IPS-15b (cell line): Measurements from ENCODE around the gene KIF3C.
"Not testable (repeated sequence)": the region's sequence is repeated elsewhere in the genome, so short reads cannot be mapped to it uniquely, and the experiment has no call there.

Experiments
- H3K27me3 ChIP-seq: one replicate; pipeline ENCODE4 v1.6.1; 2013; ENCODE audit warnings: low read length; ENCODE audit not compliant: control insufficient read depth, insufficient read depth
- H3K36me3 ChIP-seq: one replicate; pipeline ENCODE4 v1.6.1; 2013; ENCODE audit warnings: low read length; ENCODE audit not compliant: control insufficient read depth, insufficient read depth
- H3K4me1 ChIP-seq: one replicate; pipeline ENCODE4 v1.6.1; 2013; ENCODE audit warnings: mild to moderate bottlenecking, low read length; ENCODE audit not compliant: control insufficient read depth, insufficient read depth
- H3K4me3 ChIP-seq: one replicate; pipeline ENCODE4 v1.5.1; 2013; ENCODE audit warnings: low read depth, low read length
- H3K9ac ChIP-seq: one replicate; pipeline ENCODE4 v1.6.1; 2013; ENCODE audit warnings: low read depth, mild to moderate bottlenecking, low read length
- H3K9me3 ChIP-seq: one replicate; pipeline ENCODE4 v1.6.1; 2013; ENCODE audit warnings: mild to moderate bottlenecking, low read length; ENCODE audit not compliant: control insufficient read depth, insufficient read depth

The KIF3C gene

DNA sequence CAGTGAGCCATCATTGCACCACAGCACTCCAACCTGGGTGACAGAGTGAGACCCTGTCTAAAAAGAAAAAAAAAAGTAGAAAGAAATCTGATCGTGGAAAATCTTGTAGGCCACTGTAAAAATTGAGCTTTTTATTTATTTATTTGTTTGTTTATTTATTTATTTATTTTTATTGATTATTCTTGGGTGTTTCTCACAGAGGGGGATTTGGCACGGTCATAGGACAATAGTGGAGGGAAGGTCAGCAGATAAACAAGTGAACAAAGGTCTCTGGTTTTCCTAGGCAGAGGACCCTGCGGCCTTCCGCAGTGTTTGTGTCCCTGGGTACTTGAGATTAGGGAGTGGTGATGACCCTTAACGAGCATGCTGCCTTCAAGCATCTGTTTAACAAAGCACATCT, 72.7 kb downstream of the KIF3C start:
- not testable (repeated sequence) for H3K27me3 ChIP-seq, H3K36me3 ChIP-seq, H3K4me1 ChIP-seq, H3K4me3 ChIP-seq, H3K9ac ChIP-seq, H3K9me3 ChIP-seq

DNA sequence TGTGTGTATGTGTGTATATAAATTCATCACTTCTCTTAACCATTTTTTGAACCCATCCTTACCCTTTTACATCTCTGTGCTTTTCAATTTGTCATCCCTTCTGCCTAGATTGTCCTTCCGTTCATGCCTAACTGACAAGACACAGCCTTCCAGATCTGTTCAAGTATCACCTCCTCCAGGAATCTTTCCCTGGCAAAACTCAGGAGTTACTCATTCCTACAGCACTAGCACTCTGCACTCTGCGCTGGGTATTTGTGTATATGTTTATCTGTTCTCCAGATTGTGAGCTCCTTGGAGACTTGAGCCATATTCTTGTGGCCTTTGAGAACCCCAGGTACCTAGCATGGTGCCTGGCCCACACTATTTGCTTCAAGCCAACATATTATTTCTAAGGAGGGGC, 77.2 kb downstream of the KIF3C start:
- Histone ChIP-seq H3K9me3 (no peaks in the 10 kb centered on the region), H3K4me1 (no peaks in the 10 kb centered on the region), H3K27me3 (no peaks in the 10 kb centered on the region), H3K4me3 (no peak overlapping the region), H3K36me3 (no peaks in the 10 kb centered on the region), H3K9ac (no peak overlapping the region)

DNA sequence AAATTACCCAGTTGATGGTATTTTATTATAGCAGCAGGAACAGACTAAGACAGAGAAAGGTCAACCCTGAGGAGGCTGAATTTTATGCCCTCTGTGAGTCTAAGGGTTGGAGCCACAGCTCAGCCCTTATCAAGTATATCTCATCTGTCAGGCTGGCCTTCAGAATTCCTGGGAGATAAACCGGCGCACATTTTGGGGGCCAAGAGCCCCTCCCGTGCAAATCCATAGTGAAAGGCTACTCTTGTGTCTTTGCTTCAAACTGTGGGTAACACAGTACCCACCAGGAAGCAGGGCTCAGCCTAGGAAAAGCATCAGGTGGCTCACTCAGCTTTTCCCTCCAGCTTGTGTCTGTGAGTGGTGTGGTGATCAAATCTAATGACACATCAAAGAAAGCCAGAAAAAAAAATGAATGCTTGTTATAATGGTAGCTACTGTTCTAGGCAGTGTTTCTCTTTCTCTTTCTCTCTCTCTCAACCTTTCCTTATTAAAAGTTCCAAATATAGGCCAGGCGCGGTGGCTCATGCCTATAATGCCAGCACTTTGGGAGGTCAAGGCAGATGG, 79.0 kb downstream of the KIF3C start:
- no peak overlapping the region for H3K4me3 ChIP-seq
- H3K27me3 ChIP-seq = no peaks in the 10 kb centered on the region
- H3K36me3 ChIP-seq = no peaks in the 10 kb centered on the region
- no peaks in the 10 kb centered on the region for H3K4me1 ChIP-seq
- H3K9ac ChIP-seq = no peak overlapping the region
- no peaks in the 10 kb centered on the region for H3K9me3 ChIP-seq

DNA sequence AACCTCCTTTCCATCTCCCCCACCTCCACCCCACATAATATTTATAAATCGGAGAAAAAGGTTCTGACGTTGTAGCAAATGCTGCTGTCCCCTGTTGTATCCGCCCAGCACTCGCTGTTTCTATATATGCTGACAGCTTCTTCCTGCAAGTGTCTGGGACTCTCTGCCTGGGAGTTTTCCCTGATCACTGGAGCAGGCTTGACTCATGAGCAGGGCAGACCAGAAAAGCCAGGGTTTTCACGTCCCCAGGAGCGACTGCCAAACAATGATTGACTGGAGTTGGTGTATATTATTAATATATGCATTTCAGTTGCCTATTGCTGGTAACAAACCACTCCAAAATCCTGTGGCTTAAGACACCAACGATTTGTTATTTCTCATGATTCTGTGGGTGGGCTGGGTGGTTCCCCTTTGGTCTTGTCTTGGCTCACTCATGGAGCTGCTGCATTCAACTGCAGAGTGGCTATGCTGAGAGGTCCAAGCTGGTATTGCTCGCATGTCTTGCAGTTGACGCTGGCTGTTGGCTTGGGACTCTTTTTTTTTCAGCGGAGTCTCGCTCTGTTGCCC, 82.8 kb downstream of the KIF3C start:
- Histone ChIP-seq H3K9me3 (no peaks in the 10 kb centered on the region), H3K9ac (no peak overlapping the region), H3K36me3 (no peaks in the 10 kb centered on the region), H3K27me3 (no peaks in the 10 kb centered on the region), H3K4me3 (no peak overlapping the region), H3K4me1 (peaks cover 4% of the 10 kb centered on the region)

DNA sequence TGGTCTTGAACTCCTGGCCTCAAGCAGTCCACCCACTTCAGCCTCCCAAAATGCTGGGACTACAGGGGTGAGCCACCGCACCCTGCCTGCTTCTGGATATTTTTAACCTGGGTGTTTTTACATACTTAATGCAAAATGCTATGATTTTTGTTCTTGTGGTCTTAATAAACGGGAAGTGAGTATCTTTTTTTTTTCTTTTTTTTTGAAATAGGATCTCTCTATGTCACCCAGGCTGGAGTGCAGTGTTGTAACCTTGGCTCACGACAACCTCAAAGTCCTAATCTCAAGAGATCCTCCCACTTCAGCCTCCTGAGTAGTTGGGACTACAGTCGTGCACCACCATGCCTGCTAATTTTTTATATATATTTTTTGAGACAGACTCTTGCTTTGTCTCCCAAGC, 84.8 kb downstream of the KIF3C start:
- Histone ChIP-seq H3K36me3 (no peaks in the 10 kb centered on the region), H3K9me3 (no peaks in the 10 kb centered on the region), H3K4me3 (no peak overlapping the region), H3K27me3 (no peaks in the 10 kb centered on the region), H3K9ac (no peak overlapping the region), H3K4me1 (peaks cover 4% of the 10 kb centered on the region)

DNA sequence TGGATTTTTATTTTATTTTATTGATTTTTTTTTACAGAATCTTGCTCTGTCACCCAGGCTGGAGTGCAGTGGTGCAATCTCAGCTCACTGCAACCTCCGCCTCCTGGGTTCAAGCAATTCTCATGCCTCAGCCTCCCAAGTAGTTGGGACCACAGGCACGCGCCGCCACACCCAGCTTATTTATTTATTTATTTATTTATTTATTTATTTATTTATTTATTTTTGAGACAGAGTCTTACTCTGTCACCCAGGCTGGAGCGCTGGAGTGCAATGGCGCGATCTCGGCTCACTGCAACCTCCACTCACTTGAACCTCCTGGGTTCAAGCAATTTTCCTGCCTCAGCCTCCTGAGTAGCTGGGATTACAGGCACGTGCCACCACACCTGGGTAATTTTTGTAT, 86.0 kb downstream of the KIF3C start:
- H3K4me3 ChIP-seq, H3K27me3 ChIP-seq, H3K9me3 ChIP-seq, H3K36me3 ChIP-seq, H3K9ac ChIP-seq, H3K4me1 ChIP-seq: not testable (repeated sequence)

DNA sequence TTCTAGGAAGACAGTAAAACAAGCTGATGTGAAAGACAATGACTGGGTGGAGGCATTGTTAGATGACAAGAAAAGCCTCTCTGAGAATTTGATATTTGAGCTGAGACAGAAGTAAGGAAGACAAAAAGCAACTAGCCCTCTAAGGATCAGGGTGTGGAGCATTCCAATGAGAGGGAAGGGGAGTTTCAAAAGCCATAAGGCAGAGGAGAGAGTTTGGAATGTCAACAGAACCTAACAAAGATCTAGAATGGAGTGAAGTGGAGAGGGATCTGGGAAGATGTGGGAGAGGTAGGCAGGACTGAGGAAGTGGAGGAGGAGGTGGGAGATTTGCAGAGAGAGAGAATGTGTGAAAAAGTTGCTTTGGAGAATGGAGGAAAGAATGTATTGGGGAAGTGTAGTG, 86.7 kb downstream of the KIF3C start:
- H3K9me3 ChIP-seq = no peaks in the 10 kb centered on the region
- H3K27me3 ChIP-seq = no peaks in the 10 kb centered on the region
- peaks cover 4% of the 10 kb centered on the region for H3K4me1 ChIP-seq
- no peaks in the 10 kb centered on the region for H3K36me3 ChIP-seq
- H3K9ac ChIP-seq = no peak overlapping the region
- no peak overlapping the region for H3K4me3 ChIP-seq

DNA sequence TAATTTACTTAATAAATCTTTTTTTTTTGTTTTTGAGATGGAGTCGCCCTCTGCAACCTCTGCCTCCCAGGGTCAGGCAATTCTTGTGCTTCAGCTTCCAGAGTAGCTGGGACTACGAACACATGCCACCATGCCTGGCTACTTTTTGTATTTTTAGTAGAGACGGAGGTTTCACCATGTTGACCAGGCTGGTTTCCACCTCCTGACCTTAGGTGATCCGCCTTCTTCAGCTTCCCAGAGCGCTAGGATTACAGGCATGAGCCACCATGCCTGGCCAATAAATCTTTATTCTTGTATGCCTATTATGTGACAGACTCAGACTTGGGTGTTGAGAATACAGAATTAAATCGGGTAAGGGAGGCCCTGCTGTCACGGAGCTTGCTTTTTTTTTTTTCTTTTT, 87.3 kb downstream of the KIF3C start:
- no peaks in the 10 kb centered on the region for H3K27me3 ChIP-seq
- H3K36me3 ChIP-seq = no peaks in the 10 kb centered on the region
- no peak overlapping the region for H3K4me3 ChIP-seq
- peaks cover 4% of the 10 kb centered on the region for H3K4me1 ChIP-seq
- H3K9me3 ChIP-seq = no peaks in the 10 kb centered on the region
- H3K9ac ChIP-seq = no peak overlapping the region

DNA sequence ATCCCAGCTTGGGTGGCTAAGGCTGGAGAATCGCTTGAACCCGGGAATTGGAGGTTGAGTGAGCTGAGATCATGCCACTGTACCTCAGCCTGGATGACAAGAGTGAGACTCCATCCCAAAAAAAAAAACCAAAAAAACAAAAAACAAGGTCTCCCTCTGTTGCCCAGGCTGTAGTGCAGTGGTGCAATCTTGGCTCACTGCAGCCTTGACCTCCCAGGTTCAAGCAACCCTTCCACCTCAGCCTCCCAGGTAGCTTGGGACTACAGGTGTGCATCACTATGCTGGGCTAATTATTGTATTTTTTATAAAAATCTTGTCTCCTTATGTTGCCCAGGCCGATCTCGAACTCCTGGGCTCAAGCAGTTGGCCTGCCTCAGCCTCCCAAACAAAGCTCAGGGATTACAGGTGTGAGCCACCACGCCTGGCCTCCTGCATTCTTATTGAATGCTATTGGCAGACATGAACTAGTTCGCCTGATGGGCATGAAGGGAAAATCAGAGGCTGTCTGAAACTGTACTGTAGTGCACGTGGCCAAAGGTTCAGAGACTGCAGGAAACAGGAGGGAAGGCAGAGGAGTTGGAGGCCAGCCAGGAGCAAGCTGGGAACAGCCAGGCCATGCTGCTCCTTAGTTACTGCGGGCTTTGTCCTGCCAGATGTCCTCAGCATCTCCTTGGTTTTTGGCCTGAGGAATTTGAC, 88.0 kb downstream of the KIF3C start:
- Histone ChIP-seq H3K4me1 (peaks cover 4% of the 10 kb centered on the region), H3K9ac (no peak overlapping the region), H3K4me3 (no peak overlapping the region), H3K9me3 (no peaks in the 10 kb centered on the region), H3K27me3 (no peaks in the 10 kb centered on the region), H3K36me3 (no peaks in the 10 kb centered on the region)

DNA sequence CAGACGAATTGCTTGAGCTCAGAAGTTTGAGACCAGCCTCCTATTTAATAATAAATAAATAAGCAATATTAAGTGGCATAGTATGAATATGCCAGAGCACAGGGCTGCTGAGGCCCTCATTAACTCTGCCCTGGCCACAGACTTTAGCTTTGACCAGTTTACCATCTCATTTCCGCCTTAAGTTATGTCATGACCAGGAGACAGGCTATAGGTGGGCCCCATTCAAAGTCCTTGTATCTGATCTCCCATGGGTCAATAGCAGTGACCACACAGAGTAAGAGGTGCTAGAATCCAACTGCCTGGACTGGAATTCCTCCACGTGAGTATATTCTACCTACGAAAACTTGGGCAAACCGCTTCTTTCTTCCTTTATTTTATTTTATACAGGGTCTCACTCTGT, 90.6 kb downstream of the KIF3C start:
- H3K9me3 ChIP-seq = no peaks in the 10 kb centered on the region
- H3K4me3 ChIP-seq = no peak overlapping the region
- no peaks in the 10 kb centered on the region for H3K36me3 ChIP-seq
- H3K27me3 ChIP-seq = no peaks in the 10 kb centered on the region
- H3K9ac ChIP-seq = no peak overlapping the region
- H3K4me1 ChIP-seq = peaks cover 4% of the 10 kb centered on the region

DNA sequence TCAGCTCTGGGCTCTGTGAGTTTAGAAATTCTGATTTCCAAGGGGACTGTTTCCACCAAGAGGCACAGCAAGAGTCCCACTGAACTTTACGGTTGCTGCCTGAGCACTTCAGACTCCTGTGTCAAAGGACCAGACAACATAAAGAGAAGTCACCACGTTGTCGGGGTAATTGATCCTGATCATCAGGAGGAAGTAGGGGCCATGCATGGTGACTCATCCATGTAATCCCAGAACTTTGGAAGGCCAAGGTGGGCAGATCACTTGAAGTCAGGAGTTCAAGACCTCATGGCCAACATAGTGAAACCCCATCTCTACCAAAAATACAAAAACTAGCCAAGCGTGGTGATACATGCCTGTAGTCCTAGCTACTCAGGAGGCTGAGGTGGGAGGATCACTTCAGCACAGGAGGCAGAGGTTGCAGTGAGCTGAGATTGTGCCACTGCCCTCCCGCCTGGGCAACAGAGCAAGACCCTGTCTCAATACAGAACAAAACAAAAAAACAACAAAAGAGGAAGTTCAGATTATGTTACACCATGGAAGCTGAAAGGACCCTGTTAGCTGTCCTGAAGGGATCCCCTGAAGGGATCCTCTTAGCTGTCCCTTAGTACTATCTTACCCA, 94.6 kb downstream of the KIF3C start:
- no peaks in the 10 kb centered on the region for H3K36me3 ChIP-seq
- H3K9ac ChIP-seq = no peak overlapping the region
- H3K4me3 ChIP-seq = no peak overlapping the region
- H3K4me1 ChIP-seq = no peaks in the 10 kb centered on the region
- no peaks in the 10 kb centered on the region for H3K9me3 ChIP-seq
- no peaks in the 10 kb centered on the region for H3K27me3 ChIP-seq

DNA sequence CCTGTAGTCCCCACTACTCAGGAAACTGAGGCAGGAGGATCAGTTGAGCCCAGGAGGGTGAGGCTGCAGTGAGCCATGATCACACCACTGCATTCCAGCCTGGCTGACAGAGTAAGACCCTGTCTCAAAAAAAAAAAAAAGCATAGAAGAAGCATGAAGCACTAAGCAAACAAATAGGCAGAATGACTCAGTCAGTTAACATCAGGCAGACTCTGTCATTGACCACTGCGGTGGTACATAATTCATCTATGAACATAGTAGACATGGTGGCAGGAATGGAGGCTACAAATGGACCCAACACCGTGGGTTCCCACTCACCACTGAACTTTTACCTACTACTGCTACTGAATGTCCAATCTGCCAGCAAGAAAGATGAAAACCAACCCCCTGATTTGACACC, 96.4 kb downstream of the KIF3C start:
- no peaks in the 10 kb centered on the region for H3K4me1 ChIP-seq

More for the DNA sequence above, 96.4 kb downstream of the KIF3C start:
- H3K27me3 ChIP-seq = no peaks in the 10 kb centered on the region
- no peaks in the 10 kb centered on the region for H3K9me3 ChIP-seq
- no peak overlapping the region for H3K4me3 ChIP-seq
- H3K9ac ChIP-seq = no peak overlapping the region
- H3K36me3 ChIP-seq = no peaks in the 10 kb centered on the region
